ENCODE measurements around the gene SNN. TPM values are rescaled to one million over a fixed set of nuclear protein-coding genes. Genes with fewer than 3 reads are reported as not detected.

The SNN gene
- total RNA-seq, 1 donor from 2014 or later: 11.8 TPM

DNA sequence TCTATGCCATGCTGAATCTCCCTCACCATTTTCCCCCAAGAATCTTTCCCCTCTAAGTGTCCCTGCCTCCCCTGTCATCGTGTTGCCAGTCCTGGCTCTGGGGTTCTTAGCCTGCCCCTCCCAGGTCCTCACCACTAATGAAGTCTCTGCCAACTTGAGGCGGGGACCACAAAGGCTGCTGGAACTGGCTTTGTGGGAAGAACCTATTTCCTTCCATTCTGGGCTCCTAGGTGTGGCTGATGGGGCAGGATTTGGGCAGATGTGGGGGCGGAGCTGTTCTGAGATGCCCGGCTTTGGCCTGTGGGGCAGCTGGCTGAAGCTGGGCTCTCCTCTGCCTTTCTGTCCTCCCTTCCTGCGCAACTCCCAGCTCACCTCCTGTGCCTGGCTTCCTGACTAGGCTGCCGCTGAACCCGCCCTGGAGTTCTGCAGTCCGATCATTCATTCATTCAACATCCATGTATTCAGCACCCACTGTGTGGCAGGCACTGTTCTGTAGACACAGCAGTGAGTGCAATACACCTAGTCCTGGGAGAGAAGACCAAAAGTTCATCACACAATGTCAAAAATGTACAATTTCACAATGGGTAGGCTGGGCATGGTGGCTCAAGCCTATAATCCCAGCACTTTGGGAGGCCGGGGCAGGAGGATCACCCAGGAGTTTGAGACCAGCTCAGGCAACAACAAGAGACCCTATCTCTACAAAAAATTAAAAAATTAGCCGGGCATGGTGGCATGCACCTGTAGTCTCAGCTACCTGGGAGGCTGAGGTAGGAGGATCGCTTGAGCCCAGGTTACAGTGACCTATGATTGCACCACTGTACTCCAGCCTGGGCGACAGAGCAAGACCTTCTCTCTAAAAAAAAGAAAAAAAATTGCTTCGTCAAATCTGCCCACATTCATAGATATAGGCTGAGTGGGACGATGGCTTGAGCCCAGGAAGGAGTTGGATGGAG, 1.9 kb upstream of the SNN start:
- intact Hi-C loops (cut with micrococcal nuclease): loop anchor here (5.0 to 10.0 kb wide), 2 partner anchors 116 to 702 kb away; no protein-coding TSS in a partner anchor

DNA sequence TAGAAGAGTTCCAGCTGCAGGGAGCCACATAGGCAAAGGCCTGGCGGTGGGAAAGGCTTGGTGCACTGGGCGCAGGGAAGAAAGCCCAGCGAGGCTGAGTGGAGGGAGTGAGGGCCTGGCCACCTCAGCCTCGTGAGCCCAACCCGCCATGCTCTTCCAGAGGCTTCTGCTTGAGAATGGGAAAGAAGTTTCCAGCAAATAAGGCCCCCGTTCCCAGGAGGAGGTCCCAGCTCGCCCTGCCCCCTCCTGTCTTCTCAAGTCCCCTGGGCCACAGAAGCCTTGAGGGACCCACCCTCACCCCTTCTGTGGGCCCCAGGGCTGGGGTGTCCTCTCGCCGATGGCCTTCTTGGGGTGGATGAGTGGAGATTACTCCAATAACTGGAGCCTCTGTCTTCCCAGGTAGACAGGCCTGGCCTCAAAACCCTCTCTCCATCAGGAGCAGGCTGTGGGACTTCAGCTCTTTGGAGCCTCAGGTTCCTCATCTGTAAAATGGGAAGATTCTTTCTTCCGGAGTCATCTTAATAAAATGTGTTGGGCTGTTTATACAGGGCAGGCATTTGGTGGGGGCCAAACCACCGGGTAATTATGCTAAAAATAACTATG, 933 bp upstream of the SNN start:
- intact Hi-C loops (cut with micrococcal nuclease): loop anchor here (5.0 to 10.0 kb wide), 2 partner anchors 115 to 703 kb away; no protein-coding TSS in a partner anchor

DNA sequence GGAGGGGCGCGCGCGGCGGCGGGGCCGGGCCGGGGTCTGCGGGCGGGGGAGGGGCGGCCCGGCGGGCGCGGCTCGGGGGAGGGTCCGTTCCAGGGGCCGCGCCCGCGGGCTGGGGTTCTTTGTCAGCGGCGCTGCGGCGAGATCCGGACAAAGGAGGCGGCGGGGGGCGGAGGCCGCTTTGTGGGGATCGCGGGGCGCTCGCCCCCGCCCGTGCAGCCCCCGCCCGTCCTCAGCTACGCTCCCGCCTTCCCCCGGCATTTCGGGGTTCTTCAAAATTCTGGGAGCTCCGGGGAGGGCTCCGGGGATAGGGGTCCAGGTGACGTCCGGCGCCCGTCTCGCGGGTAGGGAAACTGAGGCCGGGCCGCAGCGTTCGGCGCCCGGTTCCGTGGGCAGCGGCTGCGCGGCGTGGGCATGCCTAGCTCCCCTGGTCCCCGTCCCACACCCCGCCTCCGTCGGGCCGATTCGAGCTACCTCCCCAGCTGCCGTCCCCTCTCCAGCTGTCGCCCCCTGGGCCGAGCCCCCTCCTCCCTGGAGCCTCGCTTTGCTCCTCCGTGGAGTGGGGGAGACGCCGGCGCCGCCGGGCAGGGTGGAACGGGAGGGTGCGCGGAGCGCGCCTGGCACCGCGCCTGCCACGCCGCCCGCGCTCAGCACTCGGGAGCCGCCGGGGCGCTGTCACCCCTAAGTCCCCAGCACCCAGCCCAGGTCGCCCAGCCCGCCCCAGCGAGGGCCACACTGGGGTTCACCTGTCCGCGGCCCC, 546 bp downstream of the SNN start:
- intact Hi-C loops (cut with micrococcal nuclease): loop anchor here (1.0 to 10.0 kb wide), 3 partner anchors 74 to 704 kb away; partner anchors contain the start of gene TXNDC11

DNA sequence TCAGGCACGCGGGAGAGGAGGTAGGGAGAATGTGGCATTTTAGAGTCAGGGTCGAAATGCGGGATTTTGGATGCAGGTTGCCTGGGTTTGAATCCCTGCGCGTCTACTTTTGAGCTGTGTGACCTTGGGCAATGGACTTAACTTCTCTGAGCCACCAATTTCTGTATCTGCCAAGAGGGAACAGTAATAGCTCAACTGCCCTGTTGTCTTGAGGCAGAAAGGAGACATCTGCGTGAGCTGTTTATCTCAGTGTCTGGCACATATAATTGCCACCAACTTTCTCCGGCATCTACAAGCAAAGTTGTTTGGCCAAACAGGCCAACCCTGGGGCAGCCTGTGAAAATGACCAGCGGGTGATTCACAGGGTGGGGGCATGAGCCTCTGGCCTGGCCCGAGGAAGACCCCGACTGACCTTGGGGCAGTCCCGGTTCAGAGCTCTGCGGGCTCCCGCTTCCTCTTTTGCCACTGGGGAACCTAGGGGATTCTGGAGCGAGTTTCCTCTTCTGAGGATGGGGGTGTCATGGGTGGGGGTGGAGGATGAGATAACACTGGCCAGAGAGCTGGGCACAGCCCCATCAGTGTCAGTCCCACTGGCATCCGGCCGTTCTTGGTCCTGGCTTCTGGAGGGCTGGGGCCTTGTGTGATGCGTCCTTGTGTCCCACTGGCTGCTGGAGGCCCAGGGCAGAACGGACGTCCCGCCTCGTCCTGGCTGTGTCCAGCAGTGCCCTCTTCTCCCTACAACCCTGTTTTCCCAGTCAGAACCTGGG, 1.3 kb downstream of the SNN start:
- intact Hi-C loops (cut with micrococcal nuclease): loop anchor here (5.0 to 10.0 kb wide), 3 partner anchors 113 to 705 kb away; partner anchors contain the start of gene ZC3H7A

DNA sequence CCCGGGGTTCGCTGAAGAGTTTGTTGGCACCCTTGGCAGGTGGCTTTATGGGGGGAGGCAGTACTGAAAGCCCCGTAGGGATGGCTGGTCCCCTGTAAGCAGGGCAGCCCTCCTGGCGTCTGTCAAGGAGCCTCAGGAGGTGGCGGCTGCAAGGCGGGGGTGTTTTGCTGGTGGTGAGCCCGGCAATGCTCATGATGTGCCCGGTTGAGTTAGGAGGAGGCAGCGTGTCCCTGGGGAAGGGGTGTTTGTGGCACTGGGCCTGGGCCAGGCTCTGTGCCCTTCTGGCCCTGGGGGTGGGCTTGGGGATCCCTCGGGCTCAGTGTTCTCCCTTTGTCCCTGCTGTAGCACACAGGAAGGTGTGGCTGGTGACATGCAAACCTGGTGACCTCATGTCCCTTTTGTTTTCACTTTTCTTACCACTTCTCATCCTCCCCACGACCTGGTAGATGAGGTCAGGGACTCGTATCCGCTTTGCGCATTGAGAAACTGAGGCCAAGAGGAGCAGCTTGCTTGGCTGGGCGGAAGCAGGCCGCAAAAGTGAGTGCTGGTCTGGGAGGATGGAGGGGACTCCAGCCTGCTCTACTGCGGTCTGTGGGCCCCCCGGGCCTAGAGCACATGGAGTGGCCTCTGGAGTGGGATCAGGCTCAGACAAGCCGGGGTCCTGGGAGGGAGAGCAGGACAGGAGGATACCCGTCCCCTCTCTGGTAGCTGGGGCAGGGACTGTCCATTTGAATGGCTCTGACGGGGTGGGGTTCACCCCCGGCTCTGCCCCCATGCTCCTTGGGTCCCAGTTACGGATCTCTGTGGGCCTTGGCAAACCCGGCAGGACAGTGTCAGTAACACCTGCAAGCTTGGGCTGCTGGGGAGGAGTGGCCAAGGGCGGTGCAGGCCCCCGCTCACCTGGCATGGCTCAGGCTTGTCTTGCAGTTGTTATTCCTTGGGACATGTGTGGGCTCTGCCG, 2.2 kb downstream of the SNN start:
- intact Hi-C loops (cut with micrococcal nuclease): loop anchor here (5.0 kb wide), 1 partner anchor 127 kb away; the partner anchor contains the start of gene ZC3H7A

DNA sequence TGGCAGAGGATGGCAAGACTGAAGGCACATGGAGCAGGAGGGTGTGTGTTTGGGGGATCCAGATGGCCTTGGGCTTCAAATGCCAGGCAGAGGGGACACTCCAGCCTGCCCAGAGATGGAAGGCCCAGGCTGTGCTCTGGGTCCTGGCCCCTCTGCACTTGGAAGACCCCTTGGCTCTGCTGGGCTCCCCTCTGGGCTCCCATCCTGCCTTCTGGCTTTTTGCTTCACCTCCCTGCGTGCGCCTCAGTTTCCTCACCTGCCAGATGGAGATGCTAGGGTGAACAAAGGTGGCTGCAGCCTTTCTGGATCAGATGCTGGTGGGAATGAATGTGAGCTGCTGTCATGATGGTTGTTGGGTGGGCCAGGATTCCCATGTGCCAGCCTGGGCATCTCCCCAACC, 3.0 kb downstream of the SNN start:
- intact Hi-C loops (cut with micrococcal nuclease): loop anchor here (5.0 kb wide), 1 partner anchor 126 kb away; the partner anchor contains the start of gene ZC3H7A

DNA sequence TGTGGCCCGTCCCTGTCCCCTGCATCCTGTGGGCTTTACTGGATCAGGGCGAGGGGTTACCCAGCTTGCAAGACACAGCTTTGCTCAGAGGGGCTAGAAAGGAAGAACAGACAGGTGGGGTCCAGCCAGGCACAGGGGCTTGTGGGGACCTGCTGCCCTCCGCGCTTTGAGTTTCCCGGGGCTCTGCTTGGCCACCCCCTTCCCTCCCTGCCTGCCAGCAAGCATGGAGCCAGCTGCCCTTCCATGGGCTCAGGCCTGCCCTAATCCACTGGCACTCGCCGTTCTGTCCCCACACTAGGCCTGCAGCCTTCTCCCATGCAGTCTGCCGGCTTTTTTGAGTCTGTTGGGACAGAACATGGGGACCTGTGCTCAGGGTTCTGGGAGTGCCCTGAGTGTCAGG, 3.4 kb downstream of the SNN start:
- intact Hi-C loops (cut with micrococcal nuclease): loop anchor here (5.0 kb wide), 1 partner anchor 126 kb away; the partner anchor contains the start of gene ZC3H7A

DNA sequence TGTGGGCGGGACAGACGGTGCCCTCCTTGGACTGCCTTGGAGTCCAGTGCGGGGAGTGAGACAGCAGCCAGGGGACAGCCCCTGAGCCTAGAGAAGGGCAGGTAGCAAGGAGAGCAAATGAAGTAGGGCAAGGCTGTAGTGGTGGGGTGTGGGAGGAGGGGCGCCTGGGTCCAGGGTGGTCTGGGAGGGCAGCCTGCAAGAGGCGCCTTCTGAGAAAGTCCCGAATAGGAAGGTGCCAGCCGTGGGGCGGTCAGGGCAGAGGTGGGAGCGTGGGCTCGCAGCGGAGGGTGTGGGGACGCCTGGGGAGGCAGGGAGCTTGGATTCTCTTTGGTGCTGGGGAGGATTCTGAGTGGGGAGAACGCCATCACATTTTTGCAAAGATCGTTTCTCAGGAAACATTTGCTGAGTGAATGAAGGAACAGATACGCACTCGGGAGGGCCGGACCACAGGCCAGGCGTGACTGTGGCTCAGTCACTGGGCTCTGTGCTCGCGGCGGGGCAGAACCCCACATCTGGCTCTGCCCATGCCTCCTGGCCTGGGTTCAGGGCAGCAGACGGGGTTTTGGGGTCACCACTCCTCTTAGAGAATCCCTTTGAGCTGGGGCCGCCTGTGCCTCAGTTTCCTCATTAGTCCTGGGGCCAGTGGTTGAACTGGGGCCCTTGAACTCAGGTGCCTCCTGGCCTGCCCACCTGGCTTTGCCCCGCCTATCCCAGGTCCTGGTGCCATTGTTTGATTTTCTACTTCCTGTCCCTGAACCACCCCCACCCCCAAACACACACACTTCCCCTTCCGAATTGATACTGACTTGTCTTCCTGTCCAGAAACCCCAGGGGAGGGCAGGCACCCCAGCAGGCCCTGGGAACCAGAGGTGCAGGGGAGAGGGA, 4.2 kb downstream of the SNN start:
- intact Hi-C loops (cut with micrococcal nuclease): loop anchor here (5.0 kb wide), 1 partner anchor 125 kb away; the partner anchor contains the start of gene ZC3H7A

DNA sequence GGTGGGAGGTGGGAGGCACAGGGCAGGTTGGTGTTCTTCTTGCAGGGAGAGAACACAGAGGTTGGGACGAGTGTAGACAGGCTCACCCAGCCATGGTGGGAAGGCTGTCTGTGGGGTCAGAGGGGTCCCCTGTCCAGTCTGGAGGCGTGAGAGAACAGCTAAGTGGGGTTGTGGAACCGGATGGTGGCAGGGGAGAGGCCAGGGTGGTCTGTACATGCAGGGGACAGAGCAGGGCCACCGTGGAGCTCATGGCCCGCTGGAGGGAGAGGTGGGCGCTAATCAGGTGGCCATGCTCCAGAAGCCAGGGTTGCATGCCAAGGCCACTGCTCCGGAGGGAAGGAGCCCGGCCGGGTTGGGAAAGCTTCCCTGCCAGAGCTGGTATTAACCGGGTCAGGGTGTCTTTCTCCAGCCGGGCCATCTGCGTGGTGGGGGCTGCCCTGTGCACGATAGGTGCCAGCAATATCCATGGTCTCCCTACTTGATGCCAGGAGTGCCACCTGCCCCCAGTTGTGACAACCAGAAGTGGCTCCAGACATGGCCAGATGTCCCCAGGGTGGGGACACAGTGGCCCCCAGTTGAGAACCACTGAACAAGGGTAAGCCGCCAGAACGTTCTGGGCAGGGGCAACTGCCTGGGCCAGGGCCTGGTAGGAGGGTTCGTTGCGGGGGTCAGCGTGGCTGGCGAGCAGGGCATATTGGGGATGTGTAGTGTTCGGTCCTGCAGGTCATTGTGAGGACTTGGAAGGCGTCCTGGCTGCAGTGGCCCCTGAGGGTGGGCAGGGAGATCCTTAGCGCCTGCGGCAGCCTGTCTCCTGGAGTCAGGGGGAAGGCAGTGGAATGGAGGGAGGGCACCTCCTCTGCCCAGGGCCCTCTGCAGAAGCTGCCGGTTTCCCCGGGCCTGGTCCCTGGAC, 5.1 kb downstream of the SNN start:
- intact Hi-C loops (cut with micrococcal nuclease): loop anchor here (5.0 kb wide), 1 partner anchor 124 kb away; the partner anchor contains the start of gene ZC3H7A

DNA sequence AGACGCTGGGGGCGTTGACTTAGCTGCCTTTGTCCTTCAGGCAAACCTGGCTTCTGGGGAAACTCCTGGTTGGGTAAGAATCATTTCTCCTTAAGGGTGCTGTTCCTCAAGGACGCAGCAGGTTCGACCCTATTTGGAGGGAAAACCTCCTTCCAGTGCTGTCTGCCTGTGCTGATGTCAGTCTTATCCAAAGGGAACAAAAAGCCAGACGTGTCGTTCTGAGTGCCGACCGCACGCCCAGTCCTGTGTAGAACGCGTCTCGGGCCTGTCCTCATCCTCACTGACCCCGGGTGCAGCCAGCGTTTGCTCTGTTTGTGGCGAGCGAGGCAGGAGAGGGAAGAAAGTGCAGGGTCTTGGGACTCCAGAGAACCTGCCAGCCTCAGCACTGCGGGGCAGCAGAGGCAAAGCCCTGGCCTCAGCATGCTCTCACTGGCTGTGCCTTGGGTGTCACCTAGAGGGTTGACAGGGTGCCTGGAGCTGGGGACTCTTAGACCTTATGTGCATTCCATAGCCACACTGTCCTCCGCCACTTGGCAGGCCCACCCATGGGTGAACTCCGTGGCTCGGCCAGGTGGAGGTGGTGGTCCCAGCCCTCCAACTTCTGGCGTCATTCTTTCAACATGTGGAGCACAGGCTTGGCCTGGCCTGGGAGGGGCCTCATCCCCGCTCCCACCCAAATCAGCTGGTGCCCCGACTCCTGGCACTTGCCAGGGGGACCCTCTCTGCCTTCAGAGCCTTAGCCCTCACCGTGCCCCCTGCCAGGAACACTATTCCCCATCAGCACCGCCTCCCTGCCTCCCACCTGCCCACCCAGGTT, 6.0 kb downstream of the SNN start:
- intact Hi-C loops (cut with micrococcal nuclease): loop anchor here (5.0 kb wide), 1 partner anchor 123 kb away; the partner anchor contains the start of gene ZC3H7A

DNA sequence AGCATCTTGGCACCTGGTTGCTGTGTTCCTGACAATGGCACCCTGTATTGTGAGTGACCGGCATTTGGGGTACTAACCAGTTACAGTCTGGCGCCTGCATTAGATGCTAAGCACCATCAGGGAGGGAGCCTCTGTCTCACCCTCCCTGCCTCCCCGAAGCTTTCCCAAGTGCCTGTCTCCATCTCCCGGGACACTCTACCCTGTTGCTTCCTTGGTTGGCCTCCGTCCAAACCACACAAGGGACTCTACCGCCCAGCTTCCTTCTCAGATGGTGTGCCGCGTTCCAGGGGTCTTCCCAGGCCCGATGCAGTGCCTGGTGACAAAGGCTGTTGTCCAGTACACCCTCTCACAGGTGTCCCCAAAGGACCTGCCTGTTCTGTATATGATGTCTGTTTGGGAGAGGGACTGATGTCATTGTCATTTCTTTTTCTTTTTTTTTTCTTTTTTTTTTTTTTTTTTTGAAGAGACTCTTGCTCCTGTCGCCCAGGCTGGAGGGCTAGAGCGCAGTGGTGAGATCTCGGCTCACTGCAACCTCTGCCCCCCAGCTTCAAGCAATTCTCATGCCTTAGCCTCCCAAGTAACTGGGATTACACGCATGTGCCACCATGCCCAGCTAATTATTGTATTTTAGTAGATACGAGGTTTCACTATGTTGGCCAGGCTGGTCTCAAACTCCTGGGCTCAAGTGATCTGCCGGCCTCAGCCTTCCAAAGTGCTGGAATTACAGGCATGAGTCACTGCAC, 6.7 kb downstream of the SNN start:
- intact Hi-C loops (cut with micrococcal nuclease): loop anchor here (5.0 kb wide), 1 partner anchor 122 kb away; the partner anchor contains the start of gene ZC3H7A

DNA sequence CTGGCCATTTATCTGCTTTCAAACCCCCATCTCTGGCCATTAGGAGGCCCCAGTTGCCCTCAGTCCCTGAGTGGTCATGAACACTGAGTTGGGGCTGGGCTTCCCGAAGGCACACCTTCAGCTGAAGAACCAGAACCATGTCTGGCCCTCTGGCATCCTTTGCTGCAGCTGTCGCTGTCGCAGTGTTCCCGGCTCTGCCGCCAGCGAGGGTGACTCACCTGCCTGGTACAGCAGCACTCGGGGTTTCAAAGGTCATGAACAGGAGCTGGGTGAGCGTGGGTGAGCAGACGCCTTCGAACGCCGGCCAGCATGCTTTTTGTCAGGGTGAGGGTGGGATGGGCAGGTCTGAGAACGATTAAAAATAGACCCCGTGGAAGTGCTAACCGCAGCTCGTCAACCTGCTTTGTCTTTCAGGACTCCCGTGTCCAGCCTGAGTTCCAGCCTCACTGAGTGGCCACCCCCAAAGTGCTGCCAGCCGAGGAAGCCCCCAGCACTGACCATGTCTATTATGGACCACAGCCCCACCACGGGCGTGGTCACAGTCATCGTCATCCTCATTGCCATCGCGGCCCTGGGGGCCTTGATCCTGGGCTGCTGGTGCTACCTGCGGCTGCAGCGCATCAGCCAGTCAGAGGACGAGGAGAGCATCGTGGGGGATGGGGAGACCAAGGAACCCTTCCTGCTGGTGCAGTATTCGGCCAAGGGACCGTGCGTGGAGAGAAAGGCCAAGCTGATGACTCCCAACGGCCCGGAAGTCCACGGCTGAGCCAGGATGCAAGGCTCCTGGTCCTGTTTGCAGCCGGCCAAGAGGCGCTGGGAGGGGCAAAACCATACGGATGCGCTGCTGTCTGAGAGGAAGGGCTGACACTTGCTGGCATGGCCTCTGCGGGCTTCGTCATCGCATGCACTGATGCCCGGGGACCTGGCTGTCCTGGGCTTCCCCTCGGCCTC, 7.6 kb downstream of the SNN start:
- intact Hi-C loops (cut with micrococcal nuclease): no loop called here

DNA sequence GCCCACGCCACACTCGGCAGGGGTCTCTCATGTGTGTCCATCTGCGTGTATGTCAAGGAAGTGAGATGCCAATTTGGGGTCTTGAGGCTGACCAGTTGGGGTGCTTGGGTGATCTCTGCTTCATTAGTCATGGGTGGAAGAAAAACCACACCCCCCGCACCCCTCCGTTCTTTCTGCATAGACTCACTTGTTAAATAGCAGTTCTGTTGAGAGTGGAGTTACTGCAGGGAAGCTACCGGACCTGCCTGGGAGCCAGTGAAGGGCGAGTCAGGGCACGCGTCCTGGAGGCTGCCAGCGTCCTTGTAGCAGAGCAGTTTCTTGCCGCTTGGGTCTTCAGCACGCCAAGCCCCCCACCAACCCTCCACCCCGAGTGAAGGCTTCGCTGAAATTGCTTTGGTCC, 8.5 kb downstream of the SNN start:
- intact Hi-C loops (cut with micrococcal nuclease): no loop called here

DNA sequence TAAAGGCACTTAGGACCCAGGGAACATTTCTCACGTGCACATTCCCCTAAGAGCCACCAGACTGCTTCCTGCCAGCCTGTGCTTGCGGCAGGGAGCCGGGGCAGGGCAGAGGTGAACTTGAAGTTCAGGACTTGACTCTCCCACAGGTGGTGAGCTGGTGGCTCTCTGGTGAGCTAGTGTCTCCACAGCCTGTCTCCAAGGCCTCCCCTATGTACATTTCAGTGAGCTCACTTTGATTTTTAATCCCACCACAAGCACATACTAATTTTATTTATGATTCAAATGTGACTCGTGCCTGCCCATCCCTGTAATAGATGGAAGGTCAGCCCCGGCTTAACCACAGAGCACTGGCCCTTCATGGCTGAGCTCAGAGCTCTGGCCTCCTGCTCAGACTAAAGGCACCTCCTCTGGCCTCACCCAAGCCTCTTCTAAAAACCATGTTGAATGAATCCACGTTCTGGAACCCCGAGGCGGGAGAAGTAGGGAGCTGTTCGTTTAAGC, 9.2 kb downstream of the SNN start:
- intact Hi-C loops (cut with micrococcal nuclease): no loop called here

All from T-helper 2 cell treated with Interferon-gamma antibody and Interleukin-4, amounts not matched to agents 100 ng/mL and 5 ng/mL, for 36 hours (primary cell).